ENCODE data around the gene USP47.
"Not testable (repeated sequence)": the region's sequence is repeated elsewhere in the genome, so short reads cannot be mapped to it uniquely, and the experiment has no call there.

The USP47 gene

GRCh38 chr11:11826260-11826659, 15.5 kb upstream of the USP47 start:
- no peak for DNase-seq

GRCh38 chr11:11827272-11827671, 14.5 kb upstream of the USP47 start:
- DNase-seq = no peak

- not testable (repeated sequence) for DNase-seq
Observed at GRCh38 chr11:11831406-11831805, 10.4 kb upstream of the USP47 start.

GRCh38 chr11:11836676-11837231, 5.0 kb upstream of the USP47 start:
- DNase-seq = no peak

- no peak for DNase-seq
Observed at GRCh38 chr11:11839718-11840117, 2.1 kb upstream of the USP47 start.

- no peak for DNase-seq
Observed at GRCh38 chr11:11841116-11841722, 553 bp upstream of the USP47 start.

- DNase-seq = no peak
Observed at GRCh38 chr11:11842421-11843008, 743 bp downstream of the USP47 start.

- no peak for DNase-seq
Observed at GRCh38 chr11:11843211-11843621, 1.4 kb downstream of the USP47 start.

- DNase-seq = no peak
Observed at GRCh38 chr11:11843642-11844041, 1.9 kb downstream of the USP47 start.

- no peak for DNase-seq
Observed at GRCh38 chr11:11844272-11844671, 2.5 kb downstream of the USP47 start.

GRCh38 chr11:11845071-11845470, 3.3 kb downstream of the USP47 start:
- no peak for DNase-seq

- DNase-seq = no peak
Observed at GRCh38 chr11:11845551-11845950, 3.8 kb downstream of the USP47 start.

- no peak for DNase-seq
Observed at GRCh38 chr11:11847082-11847481, 5.3 kb downstream of the USP47 start.

GRCh38 chr11:11848891-11849746, 7.3 kb downstream of the USP47 start:
- no peak for DNase-seq

- no peak for DNase-seq
Observed at GRCh38 chr11:11850668-11851067, 8.9 kb downstream of the USP47 start.

GRCh38 chr11:11856638-11857037, 14.9 kb downstream of the USP47 start:
- DNase-seq = no peak

- DNase-seq = no peak
Observed at GRCh38 chr11:11857769-11858168, 16.0 kb downstream of the USP47 start.

GRCh38 chr11:11858676-11859075, 16.9 kb downstream of the USP47 start:
- DNase-seq = no peak

- DNase-seq = no peak
Observed at GRCh38 chr11:11860103-11860979, 18.6 kb downstream of the USP47 start.

- DNase-seq = no peak
Observed at GRCh38 chr11:11862999-11863398, 21.2 kb downstream of the USP47 start.

GRCh38 chr11:11864332-11864731, 22.6 kb downstream of the USP47 start:
- DNase-seq = no peak

- no peak for DNase-seq
Observed at GRCh38 chr11:11864803-11865202, 23.0 kb downstream of the USP47 start.

- DNase-seq = no peak
Observed at GRCh38 chr11:11865449-11865848, 23.7 kb downstream of the USP47 start.

Measured in right forelimb (tissue), 1 donor.